Measurements from ENCODE around the gene DUSP2. TPM values are rescaled to one million over a fixed set of nuclear protein-coding genes. Genes with fewer than 3 reads are reported as not detected.

DUSP2 gene
- total and polyA plus RNA-seq, 2 donors (not counting 1 experiment from before 2014, with no cell fraction given) = 0.17 to 0.33 TPM

GRCh38 chr2:96180521-96180920 is 35.3 kb upstream of the DUSP2 start:
- H4K20me1 ChIP-seq (ENCODE audit: control insufficient read depth, extremely low read depth, insufficient read depth, low read length) = no peaks in the 10 kb centered on the region
- no peak for DNase-seq (ENCODE audit: low read depth in 2 of 2)
- no peak overlapping the region for H3K27ac ChIP-seq (ENCODE audit: insufficient read depth, low read length)
- no peak for TF ChIP-seq EZH2 (IDR thresholded peaks at IDR 0.05; ENCODE audit: low read length, missing control alignments)
- no peak for TF ChIP-seq CTCF (conservative IDR thresholded peaks at IDR 0.05 in 1 of 2, IDR thresholded peaks at IDR 0.05 in 1 of 2; ENCODE audit: low read depth in 1 of 2, low read length in 2 of 2)
- H2AFZ ChIP-seq (ENCODE audit: low read length) = no peak overlapping the region
- H3K9ac ChIP-seq (ENCODE audit: insufficient read depth, low read length) = no peak overlapping the region
- H3K79me2 ChIP-seq (ENCODE audit: control insufficient read depth, insufficient read depth, low read length) = no peaks in the 10 kb centered on the region
- H3K27me3 ChIP-seq (ENCODE audit: control insufficient read depth, insufficient read depth, low read length) = no peaks in the 10 kb centered on the region
- H3K4me3 ChIP-seq (replicated peaks in 1 of 4; ENCODE audit: control extremely low read depth in 1 of 4, insufficient read depth in 1 of 4, low read depth in 3 of 4, low read length in 4 of 4) = no peak overlapping the region
- no peak overlapping the region for H3K4me2 ChIP-seq (ENCODE audit: extremely low read depth, insufficient read depth, low read length)
- no peaks in the 10 kb centered on the region for H3K4me1 ChIP-seq (ENCODE audit: control insufficient read depth, extremely low read depth, insufficient read depth, low read length)
- peaks cover 2% of the 10 kb centered on the region for H3K36me3 ChIP-seq (ENCODE audit: control insufficient read depth, insufficient read depth, low read length)
- no peaks in the 10 kb centered on the region for H3K9me3 ChIP-seq (ENCODE audit: control insufficient read depth, insufficient read depth, low read depth, low read length)

- no peaks in the 10 kb centered on the region for H3K9me3 ChIP-seq (ENCODE audit: control insufficient read depth, insufficient read depth, low read depth, low read length)
- no peaks in the 10 kb centered on the region for H3K79me2 ChIP-seq (ENCODE audit: control insufficient read depth, insufficient read depth, low read length)
- H4K20me1 ChIP-seq (ENCODE audit: control insufficient read depth, extremely low read depth, insufficient read depth, low read length) = no peaks in the 10 kb centered on the region
- H3K9ac ChIP-seq (ENCODE audit: insufficient read depth, low read length) = no peak overlapping the region
- no peaks in the 10 kb centered on the region for H3K4me1 ChIP-seq (ENCODE audit: control insufficient read depth, extremely low read depth, insufficient read depth, low read length)
- no peak for TF ChIP-seq CTCF (conservative IDR thresholded peaks at IDR 0.05 in 1 of 2, IDR thresholded peaks at IDR 0.05 in 1 of 2; ENCODE audit: low read depth in 1 of 2, low read length in 2 of 2)
- no peak for TF ChIP-seq EZH2 (IDR thresholded peaks at IDR 0.05; ENCODE audit: low read length, missing control alignments)
- H2AFZ ChIP-seq (ENCODE audit: low read length) = no peak overlapping the region
- no peak overlapping the region for H3K4me2 ChIP-seq (ENCODE audit: extremely low read depth, insufficient read depth, low read length)
- DNase-seq (ENCODE audit: low read depth in 2 of 2) = no peak
- peaks cover 2% of the 10 kb centered on the region for H3K36me3 ChIP-seq (ENCODE audit: control insufficient read depth, insufficient read depth, low read length)
- no peak overlapping the region for H3K4me3 ChIP-seq (replicated peaks in 1 of 4; ENCODE audit: control extremely low read depth in 1 of 4, insufficient read depth in 1 of 4, low read depth in 3 of 4, low read length in 4 of 4)
- no peak overlapping the region for H3K27ac ChIP-seq (ENCODE audit: insufficient read depth, low read length)
- H3K27me3 ChIP-seq (ENCODE audit: control insufficient read depth, insufficient read depth, low read length) = no peaks in the 10 kb centered on the region
Measured at GRCh38 chr2:96180002-96180401, 34.8 kb upstream of the DUSP2 start.

GRCh38 chr2:96176661-96177060 is 31.4 kb upstream of the DUSP2 start:
- H3K9ac ChIP-seq (ENCODE audit: insufficient read depth, low read length) = no peak overlapping the region
- peak in 1 of 2 donors; percentile 16 for DNase-seq (ENCODE audit: low read depth in 2 of 2)
- TF ChIP-seq EZH2 (IDR thresholded peaks at IDR 0.05; ENCODE audit: low read length, missing control alignments) = no peak
- no peak for TF ChIP-seq CTCF (conservative IDR thresholded peaks at IDR 0.05 in 1 of 2, IDR thresholded peaks at IDR 0.05 in 1 of 2; ENCODE audit: low read depth in 1 of 2, low read length in 2 of 2)

More at GRCh38 chr2:96176661-96177060, 31.4 kb upstream of the DUSP2 start:
- H3K9me3 ChIP-seq (ENCODE audit: control insufficient read depth, insufficient read depth, low read depth, low read length) = no peaks in the 10 kb centered on the region
- no peaks in the 10 kb centered on the region for H3K27me3 ChIP-seq (ENCODE audit: control insufficient read depth, insufficient read depth, low read length)
- no peaks in the 10 kb centered on the region for H3K4me1 ChIP-seq (ENCODE audit: control insufficient read depth, extremely low read depth, insufficient read depth, low read length)
- no peak overlapping the region for H3K4me2 ChIP-seq (ENCODE audit: extremely low read depth, insufficient read depth, low read length)
- H3K27ac ChIP-seq (ENCODE audit: insufficient read depth, low read length) = no peak overlapping the region
- H3K4me3 ChIP-seq (replicated peaks in 1 of 4; ENCODE audit: control extremely low read depth in 1 of 4, insufficient read depth in 1 of 4, low read depth in 3 of 4, low read length in 4 of 4) = no peak overlapping the region
- H3K36me3 ChIP-seq (ENCODE audit: control insufficient read depth, insufficient read depth, low read length) = no peaks in the 10 kb centered on the region
- no peak overlapping the region for H2AFZ ChIP-seq (ENCODE audit: low read length)
- H4K20me1 ChIP-seq (ENCODE audit: control insufficient read depth, extremely low read depth, insufficient read depth, low read length) = no peaks in the 10 kb centered on the region
- no peaks in the 10 kb centered on the region for H3K79me2 ChIP-seq (ENCODE audit: control insufficient read depth, insufficient read depth, low read length)

All from fibroblast of lung (primary cell).